GM12874 (cell line): ENCODE data around the gene FOXN1.

Source experiments
- TF ChIP-seq, protein P1 (sequence below): IDR thresholded peaks from 2 replicates; pipeline ENCODE4 v1.5.1; 2011; ENCODE audit warnings: low read depth, mild to moderate bottlenecking, control low read depth, low read length, moderate library complexity; ENCODE audit not compliant: insufficient read depth

FOXN1 gene

DNA sequence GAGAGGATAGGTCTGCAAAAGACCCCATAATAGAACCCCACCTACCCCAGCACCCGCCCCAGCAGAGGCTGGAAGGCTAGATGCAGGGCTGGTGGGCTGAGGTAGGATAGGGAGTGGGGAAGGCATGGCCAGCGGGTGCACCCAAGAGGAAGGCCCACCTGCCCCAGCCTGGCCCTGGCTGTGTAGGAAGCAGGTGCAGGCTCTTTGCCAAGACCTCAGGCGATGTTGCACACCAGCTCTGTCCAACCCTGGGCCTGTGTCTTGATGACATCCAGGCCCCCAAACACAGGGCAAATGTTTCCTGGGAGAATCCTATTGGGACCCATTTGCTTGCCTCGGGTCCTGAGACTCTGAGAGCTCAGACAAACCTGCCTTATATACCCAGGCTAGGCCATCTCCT, 34.1 kb downstream of the FOXN1 start:
- TF ChIP-seq, protein P1, sequence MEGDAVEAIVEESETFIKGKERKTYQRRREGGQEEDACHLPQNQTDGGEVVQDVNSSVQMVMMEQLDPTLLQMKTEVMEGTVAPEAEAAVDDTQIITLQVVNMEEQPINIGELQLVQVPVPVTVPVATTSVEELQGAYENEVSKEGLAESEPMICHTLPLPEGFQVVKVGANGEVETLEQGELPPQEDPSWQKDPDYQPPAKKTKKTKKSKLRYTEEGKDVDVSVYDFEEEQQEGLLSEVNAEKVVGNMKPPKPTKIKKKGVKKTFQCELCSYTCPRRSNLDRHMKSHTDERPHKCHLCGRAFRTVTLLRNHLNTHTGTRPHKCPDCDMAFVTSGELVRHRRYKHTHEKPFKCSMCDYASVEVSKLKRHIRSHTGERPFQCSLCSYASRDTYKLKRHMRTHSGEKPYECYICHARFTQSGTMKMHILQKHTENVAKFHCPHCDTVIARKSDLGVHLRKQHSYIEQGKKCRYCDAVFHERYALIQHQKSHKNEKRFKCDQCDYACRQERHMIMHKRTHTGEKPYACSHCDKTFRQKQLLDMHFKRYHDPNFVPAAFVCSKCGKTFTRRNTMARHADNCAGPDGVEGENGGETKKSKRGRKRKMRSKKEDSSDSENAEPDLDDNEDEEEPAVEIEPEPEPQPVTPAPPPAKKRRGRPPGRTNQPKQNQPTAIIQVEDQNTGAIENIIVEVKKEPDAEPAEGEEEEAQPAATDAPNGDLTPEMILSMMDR: no peak

DNA sequence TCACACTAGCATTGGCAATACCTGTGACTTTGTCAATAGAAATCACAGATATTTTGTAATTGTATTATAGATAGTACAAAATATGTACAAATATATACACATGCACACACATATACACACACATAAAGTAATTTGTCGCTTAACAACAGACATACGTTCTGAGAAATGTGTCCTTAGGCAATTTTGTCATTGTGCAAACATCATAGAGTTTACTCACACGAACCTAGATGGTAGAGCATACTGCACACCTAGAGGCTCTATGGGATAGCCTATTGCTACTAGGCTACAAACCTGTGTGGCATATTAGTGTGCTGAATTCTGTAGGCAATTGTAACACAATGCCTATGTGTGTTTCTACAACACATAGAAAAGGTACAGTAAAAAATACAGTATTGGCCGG, 35.3 kb downstream of the FOXN1 start:
- TF ChIP-seq, protein P1: no peak

DNA sequence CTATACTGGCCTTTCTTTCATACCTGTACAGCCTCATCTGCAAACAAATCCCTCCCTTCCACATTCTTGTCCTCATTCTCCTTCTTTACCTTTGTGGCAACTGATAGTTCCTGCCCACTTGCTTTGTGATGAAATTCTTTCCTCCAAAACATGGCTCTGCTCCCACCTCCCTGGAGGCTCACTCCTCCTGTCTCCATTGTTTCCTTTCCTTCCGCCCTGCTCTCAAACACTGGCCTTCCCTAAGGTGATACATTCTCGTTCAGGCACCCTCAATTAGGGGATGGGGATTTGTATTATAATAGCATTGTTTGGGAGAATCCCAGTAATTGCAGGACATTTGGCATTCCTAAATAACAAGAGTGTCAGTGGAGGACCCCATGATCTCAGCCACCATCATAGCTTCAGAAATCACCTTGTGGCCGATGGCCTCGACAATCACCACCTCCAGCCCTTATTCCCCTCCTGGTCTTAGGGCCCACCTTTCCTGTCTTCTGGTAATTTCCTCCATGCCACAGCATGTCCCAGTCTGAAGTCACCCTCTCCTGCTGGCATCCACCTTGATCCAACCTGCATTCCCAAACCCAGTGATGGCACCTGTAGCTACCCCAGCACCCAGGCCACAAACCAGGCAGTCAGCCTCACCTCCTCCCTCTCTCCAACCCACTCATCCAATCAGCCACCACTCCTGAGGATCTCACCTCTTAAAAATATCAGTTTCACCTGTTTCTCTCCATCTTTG, 38.4 kb downstream of the FOXN1 start:
- TF ChIP-seq, protein P1: no peak

DNA sequence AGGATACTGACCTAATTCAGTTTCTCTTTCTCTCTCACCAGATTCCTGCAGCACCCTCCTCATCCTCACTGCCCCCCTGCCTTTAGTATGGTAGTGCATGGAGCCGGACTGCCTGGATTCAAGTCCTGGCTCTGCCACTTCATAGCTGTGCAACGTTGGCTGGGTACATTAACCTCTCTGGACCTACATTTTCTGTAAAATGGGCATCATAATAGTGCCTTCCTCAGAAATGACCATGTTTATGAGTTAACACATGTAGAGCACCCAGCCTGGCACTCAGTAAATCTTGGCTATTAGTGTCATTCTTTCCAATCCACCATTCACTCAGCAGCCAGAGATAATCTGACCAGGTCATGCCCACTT, 39.0 kb downstream of the FOXN1 start:
- TF ChIP-seq, protein P1: no peak

DNA sequence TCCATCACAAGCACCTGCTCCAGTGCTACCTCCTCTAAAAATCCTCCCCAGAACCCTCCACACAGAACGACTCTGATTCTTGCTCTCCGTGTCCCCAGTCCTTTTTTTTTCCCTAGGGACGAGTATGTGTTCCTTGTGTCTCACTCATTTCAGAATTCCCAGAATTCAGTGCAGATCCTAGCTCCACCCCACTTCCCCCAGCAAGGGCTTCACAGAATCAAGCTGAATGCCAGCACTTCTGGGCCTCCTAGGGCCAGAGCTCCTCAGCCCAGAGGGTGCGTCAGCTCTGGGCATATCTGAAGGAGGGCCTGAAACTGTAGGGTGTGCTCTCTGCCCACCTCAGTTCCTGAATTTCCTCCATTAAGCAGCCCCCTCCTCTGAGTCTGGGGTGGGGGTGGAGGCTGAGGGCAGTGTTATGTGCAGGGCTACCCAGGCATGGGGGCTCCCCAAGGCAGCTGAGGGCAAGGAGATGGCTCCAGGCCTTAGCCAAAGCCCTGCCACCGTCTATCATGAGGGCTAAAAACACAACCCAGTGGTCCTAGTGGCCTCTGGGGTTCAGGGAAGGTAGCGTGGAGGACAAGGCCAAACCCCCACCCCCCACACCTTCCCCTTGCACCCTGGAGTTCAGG, 39.8 kb downstream of the FOXN1 start:
- TF ChIP-seq, protein P1: no peak

DNA sequence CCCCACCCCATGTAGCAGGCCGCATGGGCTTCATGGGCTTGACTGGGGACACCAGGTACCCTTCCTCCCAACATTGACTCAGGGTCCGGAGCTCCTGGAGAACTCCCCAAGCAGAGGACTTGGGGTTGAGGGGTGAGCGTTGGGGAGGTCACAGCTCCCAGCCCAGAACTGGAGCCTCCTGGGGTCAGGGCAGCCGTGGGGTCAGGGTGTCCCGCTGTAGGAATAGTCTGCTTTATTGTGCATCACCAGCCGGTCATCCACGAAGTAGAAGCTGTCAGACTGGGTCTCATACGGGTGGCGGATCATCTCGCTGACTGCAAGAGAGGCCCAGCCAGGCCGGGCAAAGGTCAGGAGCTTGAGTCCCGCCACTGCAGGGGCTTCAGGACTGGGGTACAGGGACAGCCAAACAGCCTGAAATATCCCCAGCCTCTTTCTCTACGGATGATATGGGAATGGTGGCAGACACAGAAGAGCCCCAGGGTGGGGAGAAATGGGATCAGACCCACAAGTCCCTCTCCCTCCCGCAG, 41.0 kb downstream of the FOXN1 start:
- TF ChIP-seq, protein P1: no peak

DNA sequence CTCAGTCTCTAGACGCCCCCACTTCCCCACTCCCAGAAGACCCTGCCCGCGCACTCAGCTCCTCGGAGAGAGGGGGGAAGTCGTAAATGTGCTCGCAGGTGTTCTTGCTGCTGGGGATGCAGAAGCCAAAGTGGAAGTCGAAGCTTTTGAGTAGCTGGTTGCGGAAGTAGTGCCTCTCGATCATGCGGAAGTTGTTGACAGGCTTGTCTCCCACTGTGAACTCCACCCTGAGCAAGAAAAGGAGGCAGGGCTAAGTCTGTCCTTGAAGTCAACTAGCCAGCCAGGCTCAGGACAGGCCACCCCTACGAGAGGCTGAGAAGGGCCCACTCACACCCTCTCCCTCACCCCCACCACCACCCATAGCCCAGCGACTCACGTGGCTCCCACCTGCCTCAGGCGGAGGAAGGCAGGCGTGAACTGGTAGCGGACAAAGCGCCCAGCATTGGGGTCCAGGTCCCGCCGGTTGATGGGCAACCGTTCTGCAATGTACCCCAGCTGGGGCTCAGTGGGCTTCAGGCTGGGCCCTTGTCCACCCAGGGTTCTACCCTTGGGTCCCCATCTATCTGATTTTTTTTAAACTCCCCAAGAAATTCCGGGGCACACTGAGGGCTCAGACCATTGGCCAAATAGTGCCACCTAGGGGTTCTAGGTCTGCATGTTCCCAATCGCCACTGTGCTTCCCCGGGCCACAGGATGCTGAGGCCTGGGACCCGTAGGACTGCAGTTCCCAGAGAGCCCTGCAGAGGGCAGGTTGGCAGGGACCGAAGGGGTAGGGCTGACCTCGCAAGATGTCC, 41.7 kb downstream of the FOXN1 start:
- TF ChIP-seq, protein P1: peak; percentile 95
